Aorta (tissue), 5 donors: ENCODE measurements around the gene RBM4. TPM values are rescaled to one million over a fixed set of nuclear protein-coding genes. Genes with fewer than 3 reads are reported as not detected.
"Not testable (repeated sequence)": the region's sequence is repeated elsewhere in the genome, so short reads cannot be mapped to it uniquely, and the experiment has no call there.

Experiments used
- ATAC-seq: fragments of 200-7000 bp; cut with Tn5 transposase; one replicate; pipeline ENCODE4 v1.9.1; 2022; ENCODE audit warnings: moderate library complexity; ENCODE audit not compliant: low FRiP score
- DNase-seq, 2 donors: peaks; one replicate each; pipeline ENCODE4 v3.0.0-alpha.2; 2020
- H3K27ac ChIP-seq, 2 donors: one replicate each; pipeline ENCODE4 v1.5.1; 2013; ENCODE audit warnings: low read length in 2 of 2, mild to moderate bottlenecking in 2 of 2, moderate library complexity in 2 of 2, control low read depth in 1 of 2, inconsistent platforms in 1 of 2, low read depth in 1 of 2
- H3K27me3 ChIP-seq, 2 donors: one replicate each; pipeline ENCODE4 v1.6.1; 2013; ENCODE audit warnings: control low read depth in 1 of 2, low read length in 1 of 2, mild to moderate bottlenecking in 1 of 2, moderate library complexity in 1 of 2; ENCODE audit not compliant: insufficient read depth in 2 of 2, control insufficient read depth in 1 of 2
- H3K36me3 ChIP-seq, 2 donors: one replicate each; pipeline ENCODE4 v1.6.1; 2013; ENCODE audit warnings: control low read depth in 1 of 2, low read length in 1 of 2, mild to moderate bottlenecking in 1 of 2; ENCODE audit not compliant: insufficient read depth in 2 of 2, control insufficient read depth in 1 of 2
- H3K4me1 ChIP-seq, 2 donors: one replicate each; pipeline ENCODE4 v1.6.1; 2013; ENCODE audit warnings: low read length in 2 of 2, control low read depth in 1 of 2, mild to moderate bottlenecking in 1 of 2, moderate library complexity in 1 of 2; ENCODE audit not compliant: insufficient read depth in 2 of 2, control insufficient read depth in 1 of 2
- H3K4me3 ChIP-seq, 2 donors: one replicate each; pipeline ENCODE4 v1.5.1; 2013; ENCODE audit warnings: low read length in 2 of 2, control low read depth in 1 of 2, mild to moderate bottlenecking in 1 of 2
- H3K9me3 ChIP-seq: one replicate; pipeline ENCODE4 v1.6.1; 2013; ENCODE audit warnings: mild to moderate bottlenecking, low read length; ENCODE audit not compliant: control insufficient read depth
- WGBS, 2 donors: extraction: QIAGEN DNeasy Blood & Tissue Kit; methylation state at CpG; one replicate each; pipeline ENCODE4 v1.1.7; 2013; 5-methylcytosine and 5-hydroxymethylcytosine counted together
- intact Hi-C, 2 donors: fragments of 100-400 bp; cut with DNase I; formaldehyde crosslinking; loops; one replicate each; pipeline versions ENCODE4 v1.14.2 to v1.15.0; 2022
- polyA plus RNA-seq, 2 donors: library from polyadenylated mRNA; stranded (reverse); fragments of 200-250 nt; gene quantifications; one replicate each; pipeline ENCODE4 v1.2.3, GENCODE V29; 2013
- total RNA-seq, 2 donors: library from RNA; stranded (reverse); fragmentation: NEBNext Ultra II Directional; extraction: Animal tissue kit (Norgen Biotek cat#: 25700); gene quantifications; one replicate each; pipeline ENCODE4 v1.2.1, GENCODE V29; 2021
- donor health status: healthy with polysubstance abuse.
- donor health status: Bipolar disorder and iron deficiency.
- donor health status: DM: no; HTN: no; CAD: no.
- donor health status: DM: no; HTN: no; CAD: no.
- donor health status: DM: yes; HTN: yes; CAD: no.

Gene RBM4
- total and polyA plus RNA-seq, 4 donors: 78.6 to 98.1 (median 89.0) TPM

DNA sequence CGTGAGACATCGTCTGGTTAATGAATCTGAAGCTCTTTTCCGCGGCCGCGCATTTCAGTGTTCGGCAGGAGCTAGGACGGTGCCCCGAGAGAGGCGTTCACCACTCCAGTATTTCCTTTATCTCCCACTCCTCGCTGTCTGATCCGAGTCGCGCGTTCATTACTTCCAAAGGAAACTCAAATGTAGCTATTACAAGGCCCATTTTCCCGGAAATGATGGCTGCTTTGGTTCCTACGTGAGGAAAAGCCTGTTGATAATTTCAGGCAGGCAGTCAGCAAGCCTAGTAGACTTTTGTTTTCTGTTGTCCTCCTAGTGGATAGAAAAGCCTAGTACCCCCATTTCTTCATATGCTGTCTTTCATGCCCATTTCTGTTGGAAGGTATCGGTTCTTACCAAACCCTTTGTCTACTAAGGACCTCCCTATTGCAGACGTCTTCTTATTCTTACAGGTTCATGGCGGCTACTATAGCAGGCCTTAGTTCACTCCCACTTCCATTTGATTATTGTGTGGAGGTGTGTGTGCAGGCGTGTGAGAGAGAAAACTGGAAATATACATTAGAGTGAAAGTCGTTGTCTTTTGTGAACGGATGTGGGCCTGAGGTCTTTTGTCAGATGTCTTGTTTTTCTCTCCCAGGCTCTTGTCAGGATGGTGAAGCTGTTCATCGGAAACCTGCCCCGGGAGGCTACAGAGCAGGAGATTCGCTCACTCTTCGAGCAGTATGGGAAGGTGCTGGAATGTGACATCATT, 737 bp downstream of the RBM4 start:
- ATAC-seq: peak; percentile 1
- Histone ChIP-seq H3K9me3 (no peaks in the 10 kb centered on the region), H3K27ac (peak overlapping the region; percentile 5 to 54), H3K27me3 (no peaks in the 10 kb centered on the region), H3K36me3 (peaks cover 3 to 8% of the 10 kb centered on the region in 2 donors), H3K4me3 (peak overlapping the region; percentile 38 to 87), H3K4me1 (peaks cover 0 to 6% of the 10 kb centered on the region in 2 donors)
- 3% methylated on average over 27 of the region's 27 CpGs for WGBS, 2 donors
- DNase-seq: peak in 1 of 2 donors; percentile 78
- intact Hi-C loops: loop anchor here in 1 of 2 donors (5.0 kb wide), 1 partner anchor 38 kb away; the partner anchor contains the start of gene RBM4B

DNA sequence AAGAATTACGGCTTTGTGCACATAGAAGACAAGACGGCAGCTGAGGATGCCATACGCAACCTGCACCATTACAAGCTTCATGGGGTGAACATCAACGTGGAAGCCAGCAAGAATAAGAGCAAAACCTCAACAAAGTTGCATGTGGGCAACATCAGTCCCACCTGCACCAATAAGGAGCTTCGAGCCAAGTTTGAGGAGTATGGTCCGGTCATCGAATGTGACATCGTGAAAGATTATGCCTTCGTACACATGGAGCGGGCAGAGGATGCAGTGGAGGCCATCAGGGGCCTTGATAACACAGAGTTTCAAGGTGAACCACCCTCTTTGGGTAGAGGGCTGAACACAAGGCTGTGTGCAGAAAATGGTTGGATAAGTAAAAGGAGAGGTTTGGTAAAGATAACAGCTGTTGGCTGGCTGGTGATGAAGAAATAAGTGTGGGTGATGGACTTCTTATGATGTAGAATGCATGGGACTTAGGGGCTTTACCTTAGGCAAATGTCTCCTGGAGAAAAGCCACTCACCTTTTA, 1.4 kb downstream of the RBM4 start:
- DNase-seq, H3K9me3 ChIP-seq, ATAC-seq, H3K36me3 ChIP-seq, H3K27ac ChIP-seq, H3K4me1 ChIP-seq, H3K27me3 ChIP-seq: not testable (repeated sequence)
- peak overlapping the region; percentile 6 to 27 for H3K4me3 ChIP-seq
- intact Hi-C loops: loop anchor here (2.0 to 5.0 kb wide), 2 partner anchors 27 to 37 kb away; partner anchors contain the start of gene RBM4B (in 1 of the 2)
- WGBS, 2 donors: 52 to 56% methylated on average over 8 to 9 of the region's 10 CpGs

DNA sequence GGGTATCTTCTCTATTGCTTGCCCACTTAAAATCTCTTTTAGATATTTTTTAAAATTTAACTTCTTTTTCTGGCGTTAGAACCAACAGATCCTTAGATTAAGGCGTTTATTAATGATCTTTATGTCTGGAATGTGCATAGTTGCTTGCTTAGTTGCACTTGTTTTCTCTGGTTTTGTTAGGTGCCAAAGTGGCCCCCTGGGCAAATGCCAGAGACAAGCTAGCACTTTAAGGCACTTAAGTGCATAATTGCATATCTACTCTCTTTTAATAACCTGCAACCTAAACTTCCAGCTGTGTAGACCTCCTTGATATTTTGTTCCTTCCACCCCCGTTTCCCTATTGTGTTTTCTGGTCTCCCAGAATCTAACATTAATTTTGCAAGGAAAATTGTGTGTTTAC, 3.3 kb downstream of the RBM4 start:
- no peak for ATAC-seq
- 2 to 5% methylated on average over 3 of the region's 3 CpGs for WGBS, 2 donors
- intact Hi-C loops: loop anchor here in 1 of 2 donors (2.0 kb wide), 1 partner anchor 25 kb away; no protein-coding TSS in a partner anchor
- DNase-seq: no peak
- Histone ChIP-seq H3K4me1 (peaks cover 0 to 16% of the 10 kb centered on the region in 2 donors), H3K9me3 (no peaks in the 10 kb centered on the region), H3K27me3 (no peaks in the 10 kb centered on the region), H3K36me3 (peaks cover 9 to 10% of the 10 kb centered on the region in 2 donors), H3K27ac (no peak overlapping the region), H3K4me3 (peak overlapping the region in 1 of 2 donors; percentile 55)

DNA sequence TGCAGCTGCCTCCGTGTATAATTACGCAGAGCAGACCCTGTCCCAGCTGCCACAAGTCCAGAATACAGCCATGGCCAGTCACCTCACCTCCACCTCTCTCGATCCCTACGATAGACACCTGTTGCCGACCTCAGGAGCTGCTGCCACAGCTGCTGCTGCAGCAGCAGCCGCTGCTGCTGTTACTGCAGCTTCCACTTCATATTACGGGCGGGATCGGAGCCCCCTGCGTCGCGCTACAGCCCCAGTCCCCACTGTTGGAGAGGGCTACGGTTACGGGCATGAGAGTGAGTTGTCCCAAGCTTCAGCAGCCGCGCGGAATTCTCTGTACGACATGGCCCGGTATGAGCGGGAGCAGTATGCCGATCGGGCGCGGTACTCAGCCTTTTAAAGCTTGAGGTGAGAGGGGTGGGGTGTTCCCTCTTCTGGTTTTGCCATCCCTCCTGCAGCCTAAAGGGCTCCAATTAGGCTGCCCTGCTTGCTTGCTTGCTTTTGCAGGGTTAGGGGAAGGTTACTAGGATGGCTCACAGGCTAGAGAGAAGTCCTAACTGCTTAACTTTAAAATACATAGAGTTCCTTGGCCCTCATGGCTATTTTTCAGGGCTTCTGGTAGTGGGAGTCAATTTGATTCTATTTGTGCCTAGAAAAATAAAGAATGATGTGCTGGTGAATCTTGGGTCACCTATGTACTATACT, 5.4 kb downstream of the RBM4 start:
- no peak for ATAC-seq
- WGBS, 2 donors: 86 to 90% methylated on average over 24 of the region's 24 CpGs
- H3K36me3 ChIP-seq: peaks cover 10% of the 10 kb centered on the region in 2 donors
- intact Hi-C loops: no loop called here
- no peaks in the 10 kb centered on the region for H3K27me3 ChIP-seq
- H3K4me1 ChIP-seq: peaks cover 0 to 17% of the 10 kb centered on the region in 2 donors
- H3K27ac ChIP-seq: no peak overlapping the region
- no peaks in the 10 kb centered on the region for H3K9me3 ChIP-seq
- no peak for DNase-seq
- H3K4me3 ChIP-seq: no peak overlapping the region

DNA sequence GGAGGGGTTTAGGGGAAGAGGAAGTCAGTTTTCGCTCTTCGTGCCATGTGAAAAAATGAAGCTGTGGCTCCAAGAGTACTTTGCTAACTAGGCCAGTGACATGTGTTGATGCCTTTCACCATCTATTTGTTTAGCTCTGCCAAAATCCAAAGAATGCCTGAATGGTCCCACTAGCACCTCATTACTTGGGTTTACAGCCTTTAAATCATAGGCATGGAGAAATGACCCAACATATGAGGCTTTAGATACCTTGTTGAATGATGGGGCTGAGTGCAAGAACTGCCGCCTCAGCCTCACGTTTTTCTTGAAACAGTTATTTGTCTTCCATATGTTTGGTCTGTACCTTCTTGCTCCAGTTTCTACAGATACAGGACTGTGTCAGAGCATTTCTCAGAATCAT, 8.3 kb downstream of the RBM4 start:
- WGBS, 2 donors: 72 to 73% methylated on average over 4 of the region's 4 CpGs
- H3K4me1 ChIP-seq: peaks cover 0 to 11% of the 10 kb centered on the region in 2 donors
- intact Hi-C loops: no loop called here
- no peak overlapping the region for H3K4me3 ChIP-seq
- no peak overlapping the region for H3K27ac ChIP-seq
- DNase-seq: no peak
- H3K36me3 ChIP-seq: peaks cover 7 to 10% of the 10 kb centered on the region in 2 donors
- H3K27me3 ChIP-seq: no peaks in the 10 kb centered on the region
- H3K9me3 ChIP-seq: no peaks in the 10 kb centered on the region
- ATAC-seq: no peak

DNA sequence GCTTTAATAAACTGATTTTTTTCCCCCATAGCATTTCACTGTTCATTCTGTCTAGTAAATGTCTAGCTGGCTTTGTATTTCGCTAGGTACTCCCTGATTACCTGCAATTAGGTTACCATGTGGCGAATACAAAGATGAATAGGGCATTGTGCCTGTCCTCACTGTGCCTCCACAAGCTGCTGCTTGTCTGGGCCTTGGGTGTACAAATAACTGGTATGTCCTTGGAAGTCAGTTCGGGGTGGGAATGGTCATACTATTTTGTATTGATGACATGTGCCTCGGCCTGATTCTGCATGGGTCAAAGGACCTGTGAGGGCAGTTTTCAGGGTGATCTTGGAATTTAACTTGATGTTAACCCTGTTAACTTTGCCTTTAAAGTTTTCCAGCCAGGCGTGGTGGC, 11.4 kb downstream of the RBM4 start:
- H3K36me3 ChIP-seq: peaks cover 2 to 11% of the 10 kb centered on the region in 2 donors
- ATAC-seq: no peak
- 93 to 96% methylated on average over 5 of the region's 5 CpGs for WGBS, 2 donors
- peaks cover 0 to 11% of the 10 kb centered on the region in 2 donors for H3K4me1 ChIP-seq
- DNase-seq: no peak
- H3K9me3 ChIP-seq: no peaks in the 10 kb centered on the region
- H3K4me3 ChIP-seq: no peak overlapping the region
- intact Hi-C loops: no loop called here
- H3K27me3 ChIP-seq: no peaks in the 10 kb centered on the region
- no peak overlapping the region for H3K27ac ChIP-seq

DNA sequence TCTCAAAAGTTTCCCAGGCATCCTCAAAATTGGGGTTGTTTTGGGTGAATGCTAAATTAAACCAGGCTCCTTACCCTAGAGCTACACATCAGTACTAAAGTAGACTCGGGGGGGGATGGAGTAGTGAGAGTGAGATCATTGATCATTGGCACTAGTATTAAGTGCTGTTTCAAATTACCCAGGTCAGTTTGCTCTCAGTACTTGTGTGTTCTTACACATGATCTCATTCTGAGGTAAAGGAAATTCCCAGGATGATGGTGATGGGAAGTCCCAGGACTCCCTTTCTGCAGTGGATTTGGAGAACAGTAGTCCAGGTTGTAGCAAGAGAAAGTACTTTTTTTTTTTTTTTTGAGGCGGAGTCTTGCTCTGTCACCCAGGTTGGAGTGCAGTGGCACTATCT, 12.5 kb downstream of the RBM4 start:
- Histone ChIP-seq H3K27me3 (no peaks in the 10 kb centered on the region), H3K4me3 (no peak overlapping the region), H3K4me1 (peaks cover 0 to 4% of the 10 kb centered on the region in 2 donors), H3K36me3 (peaks cover 2 to 6% of the 10 kb centered on the region in 2 donors), H3K27ac (no peak overlapping the region), H3K9me3 (no peaks in the 10 kb centered on the region)
- 94 to 98% methylated on average over 2 of the region's 2 CpGs for WGBS, 2 donors
- no peak for DNase-seq
- intact Hi-C loops: no loop called here
- no peak for ATAC-seq

DNA sequence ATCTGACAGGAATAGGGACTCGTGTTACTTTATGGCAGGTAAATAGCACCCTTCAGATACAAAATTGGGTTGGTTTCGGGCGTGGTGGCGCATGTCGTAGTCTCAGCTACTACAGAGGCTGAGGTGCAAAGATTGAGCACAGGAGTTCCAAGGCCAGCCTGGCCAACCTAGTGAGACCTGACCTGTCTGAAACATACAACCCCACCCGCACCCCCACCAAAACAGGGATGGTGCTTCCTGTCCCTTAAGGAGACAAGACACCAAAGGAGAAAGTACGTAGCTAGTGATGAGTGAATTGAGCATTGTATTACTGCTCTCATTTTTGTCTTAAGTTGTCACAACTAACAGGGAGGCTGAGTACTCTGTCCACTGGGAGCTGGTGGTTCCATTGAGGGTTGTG, 14.1 kb downstream of the RBM4 start:
- DNase-seq (no peak), ATAC-seq (no peak)
- H3K27ac ChIP-seq: no peak overlapping the region
- peaks cover 0 to 6% of the 10 kb centered on the region in 2 donors for H3K36me3 ChIP-seq
- H3K9me3 ChIP-seq: no peaks in the 10 kb centered on the region
- intact Hi-C loops: no loop called here
- H3K27me3 ChIP-seq: no peaks in the 10 kb centered on the region
- no peak overlapping the region for H3K4me3 ChIP-seq
- no peaks in the 10 kb centered on the region for H3K4me1 ChIP-seq
- WGBS, 2 donors: 89 to 90% methylated on average over 7 of the region's 7 CpGs
